GM21786 (cell line): Measurements from ENCODE around the gene RAD51B.
"Not testable (repeated sequence)": the region's sequence is repeated elsewhere in the genome, so short reads cannot be mapped to it uniquely, and the experiment has no call there.

Experiments used
- ATAC-seq: cut with Tn5 transposase; IDR thresholded peaks from one replicate; pipeline ENCODE4 v1.9.1; 2021; ENCODE audit not compliant: unreplicated experiment

Gene RAD51B

DNA sequence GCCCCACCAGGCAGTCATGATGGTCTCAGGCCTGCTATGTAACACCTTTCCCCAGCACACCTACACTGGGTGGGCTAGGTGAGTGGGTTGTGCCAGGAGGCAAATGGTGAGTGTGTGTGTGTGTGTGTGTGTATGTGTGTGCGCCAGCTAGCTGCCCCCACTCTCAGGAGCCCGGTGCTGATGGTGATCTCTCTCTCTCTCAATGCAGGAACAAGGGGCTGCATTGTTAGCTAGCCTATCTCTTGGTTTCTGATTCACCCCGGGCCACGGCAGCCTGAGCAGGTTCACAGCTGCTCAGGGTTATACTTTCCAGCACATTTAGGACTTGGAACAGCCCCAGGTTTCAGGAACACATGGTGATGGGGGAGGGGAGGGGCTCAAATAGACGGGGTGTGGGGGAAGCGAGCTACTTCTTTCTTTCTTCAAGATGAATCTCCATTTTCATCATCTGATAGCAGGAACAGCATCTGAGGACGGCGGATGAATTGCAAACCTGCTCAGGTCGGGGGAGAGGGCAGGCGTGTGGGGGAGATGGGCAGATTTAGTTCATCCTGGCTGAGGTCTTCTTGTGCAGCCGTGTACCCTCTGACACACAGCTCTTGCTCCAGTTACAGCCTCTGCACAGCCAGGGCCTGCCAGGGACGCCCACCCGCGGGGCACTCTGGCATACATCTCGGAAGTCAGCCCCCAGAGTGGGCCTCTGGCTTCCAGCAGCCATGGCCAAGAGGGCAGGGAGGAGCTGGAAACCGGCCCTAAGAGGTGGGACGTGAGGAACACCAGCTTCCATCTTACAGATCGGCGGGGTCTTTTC, 835.6 kb downstream of the RAD51B start:
- no peak for ATAC-seq

- no peak for ATAC-seq
Observed at GRCh38 chr14:68655911-68656316, 836.3 kb downstream of the RAD51B start.

GRCh38 chr14:68656452-68656851, 836.9 kb downstream of the RAD51B start:
- ATAC-seq = no peak

DNA sequence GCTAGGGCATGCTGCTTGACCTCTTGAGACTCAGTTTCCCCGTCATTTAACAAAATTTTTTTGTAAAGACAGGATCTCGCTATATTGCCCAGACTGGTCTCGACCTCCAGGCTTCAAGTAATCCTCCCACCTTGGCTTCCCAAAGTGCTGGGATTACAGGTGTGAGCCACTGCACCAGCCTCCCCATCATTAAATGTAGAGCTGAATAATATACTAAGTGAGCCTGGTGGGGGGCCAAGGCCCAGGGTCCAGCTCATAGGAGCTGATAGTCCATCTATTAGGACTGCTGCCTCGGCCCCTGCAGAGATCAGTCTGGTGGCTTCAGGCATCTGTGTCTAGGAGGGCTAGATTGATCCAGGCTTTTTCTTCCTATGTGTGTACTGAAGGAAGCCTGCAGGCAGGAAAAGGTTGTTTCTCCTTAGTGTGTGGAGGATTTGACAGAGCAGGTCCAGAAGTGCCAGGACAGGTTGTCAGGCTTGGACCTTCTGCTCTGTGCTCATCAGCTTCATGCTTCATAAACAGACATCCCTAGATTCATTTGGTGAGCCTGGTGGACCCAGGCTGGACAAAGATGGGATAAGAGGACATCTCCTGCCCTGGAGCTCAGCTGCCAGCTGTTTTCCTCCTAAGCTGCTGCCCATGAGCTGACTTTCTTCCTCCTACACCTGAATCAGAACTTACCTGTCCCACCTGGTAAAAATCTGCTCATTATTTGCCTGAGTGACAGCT, 837.9 kb downstream of the RAD51B start:
- no peak for ATAC-seq

DNA sequence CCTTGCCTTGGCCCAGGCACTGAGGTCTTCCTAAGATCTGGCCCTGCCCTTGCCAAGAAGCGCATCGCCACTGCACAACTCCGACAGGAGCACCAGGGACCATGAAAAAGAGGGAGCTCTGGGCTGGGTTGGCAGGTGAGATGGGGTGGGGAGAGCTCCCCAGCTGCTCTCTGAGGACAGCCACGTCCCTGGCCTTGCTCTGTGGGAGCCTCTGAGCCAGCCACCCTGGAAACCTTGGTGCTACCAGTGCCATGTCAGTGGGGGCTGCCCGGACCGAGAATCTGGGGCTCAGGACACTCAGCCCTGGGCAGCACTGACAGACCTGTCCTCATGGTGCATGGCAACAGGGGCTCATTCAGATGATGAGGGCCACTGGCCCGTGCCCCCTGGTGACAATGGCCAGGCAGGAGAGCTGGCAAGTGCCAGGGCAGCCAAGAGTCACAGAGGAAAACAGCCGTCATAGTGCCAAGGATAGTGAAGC, 838.5 kb downstream of the RAD51B start:
- ATAC-seq = no peak

DNA sequence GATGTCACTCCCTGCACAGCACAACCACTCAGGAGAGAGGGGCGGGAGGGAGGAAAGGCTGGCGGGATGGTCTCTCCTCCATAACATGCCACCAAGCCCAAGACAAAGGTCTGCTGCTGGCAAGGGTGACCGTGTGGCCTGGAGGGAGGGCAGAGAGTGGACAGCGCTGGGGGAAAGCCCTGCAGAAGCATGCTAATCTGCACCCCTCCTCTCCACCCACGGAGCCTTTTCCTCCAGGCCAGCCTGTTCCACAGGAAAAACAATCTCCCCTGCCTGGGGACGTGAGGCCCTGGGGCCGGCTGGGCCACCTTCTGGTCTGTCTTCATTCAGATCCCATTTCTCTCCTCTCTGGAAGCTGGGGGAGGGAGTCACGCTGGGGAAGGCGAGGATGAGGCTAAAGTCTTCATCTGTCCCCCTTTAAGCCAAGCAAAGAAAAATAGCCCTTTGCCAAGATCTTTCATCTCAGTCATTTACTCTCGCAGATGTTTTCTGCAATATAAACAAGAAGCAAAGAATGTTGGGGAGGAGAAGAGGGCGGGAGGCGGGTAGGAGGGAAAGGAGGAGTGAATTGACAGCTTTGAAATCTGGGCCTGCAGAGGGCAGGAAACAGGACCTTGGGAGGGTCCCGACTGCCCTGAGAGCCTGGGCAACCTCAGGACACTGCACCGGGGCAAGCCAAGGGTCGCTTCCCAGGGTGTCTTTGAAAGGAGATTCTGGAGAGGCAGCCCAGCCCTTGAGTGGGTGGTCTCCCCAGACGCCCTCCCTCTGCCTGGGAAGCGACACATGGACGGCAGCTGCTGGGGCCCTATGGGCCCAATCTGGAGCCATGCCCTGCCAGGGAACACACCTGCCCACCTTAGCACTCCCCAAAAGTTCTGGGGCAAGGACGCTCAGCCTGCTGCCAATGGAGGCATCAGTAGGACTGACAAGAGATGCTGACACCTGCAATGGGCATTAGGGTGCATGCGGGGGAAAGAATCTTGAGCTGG, 839.7 kb downstream of the RAD51B start:
- no peak for ATAC-seq

GRCh38 chr14:68660495-68660894, 840.9 kb downstream of the RAD51B start:
- no peak for ATAC-seq

GRCh38 chr14:68661226-68662225, 841.9 kb downstream of the RAD51B start:
- no peak for ATAC-seq

- ATAC-seq = no peak
Observed at GRCh38 chr14:68662392-68662791, 842.8 kb downstream of the RAD51B start.

DNA sequence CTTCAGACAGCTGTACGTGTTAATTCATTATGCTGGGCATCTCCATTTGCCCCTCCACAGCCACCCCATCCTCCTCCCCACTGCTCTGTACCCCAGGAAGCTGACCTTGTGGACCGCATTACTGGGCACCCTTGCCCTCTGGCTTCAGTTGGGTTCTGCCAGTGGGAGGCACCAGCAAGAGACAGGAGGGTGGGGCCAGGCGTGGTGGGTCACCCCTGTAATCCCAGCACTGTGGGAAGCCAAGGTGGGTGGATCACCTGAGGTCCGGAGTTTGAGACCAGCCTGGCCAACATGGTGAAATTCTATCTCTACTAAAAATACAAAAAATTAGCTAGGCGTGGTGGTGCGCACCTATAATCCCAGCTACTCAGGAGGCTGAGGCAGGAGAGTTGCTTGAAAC, 843.2 kb downstream of the RAD51B start:
- ATAC-seq = not testable (repeated sequence)

DNA sequence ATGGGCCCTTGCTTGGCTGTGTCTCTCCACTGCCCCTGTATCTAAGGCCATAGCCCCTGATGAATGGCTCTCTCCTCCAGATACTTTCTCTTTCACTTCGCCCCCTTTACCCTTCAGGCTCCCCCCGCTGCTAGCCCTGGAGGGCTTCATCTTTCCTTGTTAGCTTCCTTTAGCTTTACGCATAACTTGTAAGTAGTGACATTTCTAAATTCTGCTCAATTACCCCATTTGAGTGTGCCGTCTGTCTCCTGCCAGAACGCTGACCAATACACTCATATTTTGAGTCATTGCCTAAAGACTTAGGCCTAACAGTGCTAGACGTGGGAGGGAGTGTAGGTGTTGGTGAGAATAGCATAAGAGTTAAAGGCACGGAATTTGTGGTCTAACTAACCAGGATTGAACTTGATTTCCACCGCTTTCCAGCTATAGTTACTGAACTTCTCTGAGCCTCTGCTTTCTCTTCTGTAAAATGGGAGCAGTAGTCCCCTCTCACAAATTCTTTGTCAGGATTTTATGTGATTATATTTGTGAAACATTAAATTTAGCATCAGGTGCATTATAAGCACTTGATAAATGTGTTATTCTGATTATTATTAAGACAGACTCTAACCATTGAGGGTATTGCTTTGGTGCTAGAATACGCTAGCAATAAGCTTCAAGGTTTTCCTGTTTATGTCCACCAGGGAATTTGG, 844.0 kb downstream of the RAD51B start:
- ATAC-seq = peak; percentile 67

GRCh38 chr14:68664225-68664681, 844.7 kb downstream of the RAD51B start:
- no peak for ATAC-seq

GRCh38 chr14:68665131-68665530, 845.6 kb downstream of the RAD51B start:
- no peak for ATAC-seq

DNA sequence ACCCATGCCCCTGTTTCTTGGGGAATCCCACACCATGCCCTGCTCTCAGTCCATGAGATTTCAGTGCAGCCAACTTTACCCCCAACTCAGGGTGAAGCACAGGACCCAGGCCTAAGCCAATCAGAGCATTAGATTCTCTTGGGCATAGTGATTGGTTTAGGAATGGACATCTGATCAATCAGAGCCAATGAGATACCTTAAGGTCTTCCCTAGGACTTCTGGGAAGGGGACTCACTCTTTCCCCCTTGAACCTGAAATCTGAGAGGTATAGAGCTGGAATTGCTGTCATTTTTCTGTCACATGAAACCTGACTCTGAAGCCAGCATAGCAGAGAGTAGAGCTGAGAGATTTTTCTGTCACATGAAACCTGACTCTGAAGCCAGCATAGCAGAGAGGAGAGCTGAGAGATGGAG, 846.2 kb downstream of the RAD51B start:
- ATAC-seq = no peak

- ATAC-seq = no peak
Observed at GRCh38 chr14:68666236-68666635, 846.7 kb downstream of the RAD51B start.

DNA sequence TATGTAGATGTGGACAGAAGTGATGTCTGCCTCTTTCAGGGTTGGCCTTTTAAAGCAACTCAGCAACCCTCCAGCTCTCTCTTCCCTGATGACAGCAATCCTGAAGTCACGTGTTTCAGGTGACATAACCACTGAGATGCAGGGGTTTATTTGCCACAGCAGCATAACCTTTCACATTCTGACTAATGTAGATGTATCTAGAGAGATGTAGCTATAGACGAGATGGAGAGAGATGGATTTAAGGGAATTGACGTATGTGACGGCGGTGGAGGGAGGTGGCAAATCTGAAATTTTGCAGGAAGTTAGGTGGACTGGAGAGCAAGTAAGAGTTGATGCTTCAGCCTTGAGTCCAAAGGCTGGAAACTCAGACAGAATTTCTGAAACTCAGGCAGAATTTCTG, 847.3 kb downstream of the RAD51B start:
- ATAC-seq = no peak

DNA sequence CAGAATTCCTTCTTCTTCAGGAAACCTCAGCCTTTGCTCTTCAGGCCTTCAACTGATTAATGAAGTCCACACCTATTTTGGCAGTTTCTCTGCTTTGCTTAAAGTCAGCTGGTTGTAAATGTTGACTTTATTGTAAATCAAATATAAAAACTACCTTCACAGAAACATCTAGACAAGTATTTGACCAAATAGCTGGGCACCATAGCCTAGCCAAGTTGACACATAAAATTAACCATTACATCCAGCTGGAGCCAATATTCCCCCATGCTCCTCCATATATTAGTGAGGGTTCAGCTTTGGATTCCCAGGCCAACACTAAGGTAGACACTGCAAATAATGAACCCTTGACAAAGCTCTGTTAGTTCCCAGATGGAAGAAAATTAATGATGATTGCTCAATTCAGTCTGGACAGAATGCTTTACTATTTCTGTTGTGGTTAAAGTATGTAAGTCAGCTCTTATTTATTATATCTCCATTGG, 847.8 kb downstream of the RAD51B start:
- no peak for ATAC-seq

DNA sequence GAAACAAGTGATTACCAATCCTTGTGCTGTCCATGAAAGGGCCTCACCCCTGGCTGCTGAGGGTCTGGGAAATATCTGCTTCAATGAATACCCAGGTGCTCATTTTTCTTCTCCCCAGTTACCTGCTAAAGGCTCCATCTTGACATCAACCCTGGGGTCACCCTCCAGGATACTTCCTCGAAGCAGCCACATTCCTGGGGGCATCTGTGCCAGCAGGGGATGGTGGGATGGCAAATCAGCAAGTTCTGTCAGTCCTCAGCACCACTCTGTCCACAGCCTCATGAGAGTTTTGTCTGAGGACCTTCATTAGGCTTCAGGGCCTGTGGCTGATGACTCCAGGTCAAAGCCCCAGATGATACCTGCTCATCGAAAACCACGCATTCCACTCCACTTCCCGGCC, 848.4 kb downstream of the RAD51B start:
- ATAC-seq = no peak

GRCh38 chr14:68668531-68668930, 849.0 kb downstream of the RAD51B start:
- no peak for ATAC-seq
